HT1080 (cell line): ENCODE results near the gene ANKZF1. TPM values are rescaled to one million over a fixed set of nuclear protein-coding genes. Genes with fewer than 3 reads are reported as not detected.
"Not testable (repeated sequence)": the region's sequence is repeated elsewhere in the genome, so short reads cannot be mapped to it uniquely, and the experiment has no call there.

ENCODE experiments used
- DNase-seq: peaks from one replicate; pipeline ENCODE4 v3.0.0-alpha.2; 2015; ENCODE audit warnings: low read depth
- polyA plus RNA-seq, 2 experiments: library from polyadenylated mRNA; depleted of rRNA; stranded (reverse); fragments of >200 nt; gene quantifications; 2 replicates each; pipeline ENCODE4 v1.2.3, GENCODE V29; 2015
- total RNA-seq: library from RNA; depleted of rRNA; stranded (reverse); fragments of >200 nt; shearing (Covaris generic); gene quantifications from 2 replicates; pipeline ENCODE4 v1.2.3, GENCODE V29; 2014; rRNA removed

ANKZF1 gene, protein sequence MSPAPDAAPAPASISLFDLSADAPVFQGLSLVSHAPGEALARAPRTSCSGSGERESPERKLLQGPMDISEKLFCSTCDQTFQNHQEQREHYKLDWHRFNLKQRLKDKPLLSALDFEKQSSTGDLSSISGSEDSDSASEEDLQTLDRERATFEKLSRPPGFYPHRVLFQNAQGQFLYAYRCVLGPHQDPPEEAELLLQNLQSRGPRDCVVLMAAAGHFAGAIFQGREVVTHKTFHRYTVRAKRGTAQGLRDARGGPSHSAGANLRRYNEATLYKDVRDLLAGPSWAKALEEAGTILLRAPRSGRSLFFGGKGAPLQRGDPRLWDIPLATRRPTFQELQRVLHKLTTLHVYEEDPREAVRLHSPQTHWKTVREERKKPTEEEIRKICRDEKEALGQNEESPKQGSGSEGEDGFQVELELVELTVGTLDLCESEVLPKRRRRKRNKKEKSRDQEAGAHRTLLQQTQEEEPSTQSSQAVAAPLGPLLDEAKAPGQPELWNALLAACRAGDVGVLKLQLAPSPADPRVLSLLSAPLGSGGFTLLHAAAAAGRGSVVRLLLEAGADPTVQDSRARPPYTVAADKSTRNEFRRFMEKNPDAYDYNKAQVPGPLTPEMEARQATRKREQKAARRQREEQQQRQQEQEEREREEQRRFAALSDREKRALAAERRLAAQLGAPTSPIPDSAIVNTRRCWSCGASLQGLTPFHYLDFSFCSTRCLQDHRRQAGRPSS
- 24.8 and 27.0 TPM in 2 replicates for total RNA-seq
- polyA plus RNA-seq (2015; cell fraction: cytosol; rRNA removed), result 12.6 and 16.3 TPM in 2 replicates
- 157 and 180 TPM in 2 replicates for polyA plus RNA-seq (2015; cell fraction: nucleus; rRNA removed)

DNA sequence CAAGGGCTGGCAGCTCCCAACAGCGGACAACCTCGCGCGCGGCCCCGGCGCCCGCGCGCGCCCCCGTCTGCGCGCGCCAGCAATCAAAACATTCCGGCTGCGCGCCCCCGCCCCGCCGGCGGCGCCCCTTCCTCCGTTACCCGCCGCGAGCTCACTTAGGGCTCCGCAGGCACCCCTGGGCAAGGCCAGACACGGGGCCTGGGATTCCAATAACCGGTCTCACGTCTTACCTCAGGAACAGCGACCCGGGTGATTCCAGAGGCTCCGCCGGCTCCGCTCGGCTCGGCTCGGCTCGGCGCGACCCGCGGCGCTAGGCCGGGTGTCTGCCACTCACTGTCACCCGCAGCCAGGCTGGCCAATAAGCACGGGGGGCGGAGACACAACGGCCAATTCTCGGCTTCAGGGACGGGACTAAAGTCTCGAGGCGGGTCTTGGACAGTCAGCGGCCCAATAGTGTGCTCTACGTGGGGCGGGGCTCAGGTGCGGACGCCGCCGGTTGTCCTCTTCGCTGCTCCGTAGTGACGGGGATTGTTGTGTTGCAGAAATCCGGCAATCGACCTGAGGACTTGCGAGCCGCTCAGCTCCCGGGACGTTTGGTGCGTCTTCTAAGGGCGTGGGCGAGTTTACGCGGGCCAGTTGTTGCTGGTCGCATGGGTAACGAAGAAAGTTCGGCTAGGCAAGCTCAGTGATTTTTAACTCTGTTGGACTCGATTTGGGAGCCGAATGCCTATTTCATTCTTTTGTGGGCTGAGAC is at the start of gene ANKZF1, which contains the start of gene ATG9A:
ANKZF1 (plus strand) TSS at position 502 of the 754 bp plus-strand sequence. CDS start 452 bp downstream, outside the sequence.
ATG9A (minus strand) TSS at position 332 of the 754 bp plus-strand sequence. CDS start 1,612 bp downstream, outside the sequence.
- peak; percentile 99 for DNase-seq

DNA sequence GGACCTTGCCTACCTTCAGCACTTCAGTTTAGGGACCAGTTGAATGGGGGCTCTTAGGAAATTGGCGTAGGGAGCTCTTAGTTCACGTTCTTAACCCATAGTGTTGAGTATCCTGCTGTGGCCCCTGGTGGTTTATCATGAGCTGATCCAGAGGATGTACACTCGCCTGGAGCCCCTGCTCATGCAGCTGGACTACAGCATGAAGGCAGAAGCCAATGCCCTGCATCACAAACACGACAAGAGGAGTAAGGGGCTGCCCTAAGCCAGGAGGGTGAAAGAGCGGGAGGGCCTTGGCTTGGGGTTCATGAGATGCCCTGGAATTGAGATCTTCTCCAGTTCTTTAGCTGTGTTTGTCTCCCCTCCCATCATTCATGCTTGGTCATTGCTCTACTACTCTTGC is 48.6 kb upstream of the ANKZF1 start:
- DNase-seq, result no peak

DNA sequence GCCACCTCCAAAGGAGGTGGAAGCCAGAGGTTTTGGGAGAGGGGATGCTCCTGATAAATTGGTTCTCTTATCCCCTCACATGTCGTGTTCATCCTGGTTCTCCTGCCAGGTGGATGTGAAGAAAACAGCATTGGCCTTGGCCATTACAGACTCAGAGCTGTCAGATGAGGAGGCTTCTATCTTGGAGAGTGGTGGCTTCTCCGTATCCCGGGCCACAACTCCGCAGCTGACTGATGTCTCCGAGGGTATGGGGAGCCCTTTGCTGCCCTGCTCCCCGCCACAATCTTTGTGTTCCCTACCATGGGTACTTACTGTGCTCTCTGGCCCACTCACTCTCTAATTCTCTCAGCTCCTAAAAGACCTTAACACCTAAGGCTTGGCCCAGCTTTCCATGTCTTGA is 48.1 kb upstream of the ANKZF1 start:
- no peak for DNase-seq

DNA sequence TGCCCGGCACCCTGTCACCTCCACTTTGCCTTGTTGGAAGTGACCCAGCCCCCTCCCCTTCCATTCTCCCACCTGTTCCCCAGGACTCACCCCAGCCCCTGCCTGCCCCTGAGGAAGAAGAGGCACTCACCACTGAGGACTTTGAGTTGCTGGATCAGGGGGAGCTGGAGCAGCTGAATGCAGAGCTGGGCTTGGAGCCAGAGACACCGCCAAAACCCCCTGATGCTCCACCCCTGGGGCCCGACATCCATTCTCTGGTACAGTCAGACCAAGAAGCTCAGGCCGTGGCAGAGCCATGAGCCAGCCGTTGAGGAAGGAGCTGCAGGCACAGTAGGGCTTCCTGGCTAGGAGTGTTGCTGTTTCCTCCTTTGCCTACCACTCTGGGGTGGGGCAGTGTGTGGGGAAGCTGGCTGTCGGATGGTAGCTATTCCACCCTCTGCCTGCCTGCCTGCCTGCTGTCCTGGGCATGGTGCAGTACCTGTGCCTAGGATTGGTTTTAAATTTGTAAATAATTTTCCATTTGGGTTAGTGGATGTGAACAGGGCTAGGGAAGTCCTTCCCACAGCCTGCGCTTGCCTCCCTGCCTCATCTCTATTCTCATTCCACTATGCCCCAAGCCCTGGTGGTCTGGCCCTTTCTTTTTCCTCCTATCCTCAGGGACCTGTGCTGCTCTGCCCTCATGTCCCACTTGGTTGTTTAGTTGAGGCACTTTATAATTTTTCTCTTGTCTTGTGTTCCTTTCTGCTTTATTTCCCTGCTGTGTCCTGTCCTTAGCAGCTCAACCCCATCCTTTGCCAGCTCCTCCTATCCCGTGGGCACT is 47.1 kb upstream of the ANKZF1 start:
- no peak for DNase-seq

DNA sequence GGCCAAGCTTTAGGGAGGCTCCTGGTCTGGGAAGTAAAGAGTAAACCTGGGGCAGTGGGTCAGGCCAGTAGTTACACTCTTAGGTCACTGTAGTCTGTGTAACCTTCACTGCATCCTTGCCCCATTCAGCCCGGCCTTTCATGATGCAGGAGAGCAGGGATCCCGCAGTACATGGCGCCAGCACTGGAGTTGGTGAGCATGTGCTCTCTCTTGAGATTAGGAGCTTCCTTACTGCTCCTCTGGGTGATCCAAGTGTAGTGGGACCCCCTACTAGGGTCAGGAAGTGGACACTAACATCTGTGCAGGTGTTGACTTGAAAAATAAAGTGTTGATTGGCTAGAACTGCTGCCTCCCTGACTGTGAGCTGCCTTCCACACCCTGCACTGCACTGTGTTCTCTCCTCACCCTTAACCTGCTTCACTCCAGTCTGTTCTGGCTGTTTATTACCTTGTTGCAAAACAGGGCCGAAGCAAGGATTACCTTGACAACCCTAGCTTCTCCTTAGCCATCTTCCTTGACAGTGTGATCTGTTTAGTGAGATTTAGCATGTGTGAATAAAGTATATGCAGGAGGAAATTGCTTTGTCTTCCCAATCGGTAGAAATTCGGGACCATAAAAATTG is 46.3 kb upstream of the ANKZF1 start:
- no peak for DNase-seq

DNA sequence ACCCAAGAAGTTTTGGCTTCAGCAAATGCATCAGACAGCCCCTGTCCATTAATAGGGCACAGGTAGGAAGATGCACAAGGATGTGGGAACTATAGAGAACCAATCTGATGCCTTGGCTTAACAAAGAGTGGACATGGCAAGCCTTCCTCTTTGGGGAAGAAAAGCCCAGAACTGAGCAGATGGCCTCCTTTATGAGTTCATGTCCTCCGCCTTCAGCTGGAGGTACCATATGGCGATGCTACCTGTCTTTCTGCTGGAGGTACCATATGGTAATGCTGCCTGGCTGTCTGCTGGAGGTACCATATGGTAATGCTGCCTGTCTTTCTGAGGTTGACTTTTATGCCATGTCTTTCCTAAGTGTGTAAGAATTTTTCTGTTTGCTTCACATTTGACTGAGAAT is 45.5 kb upstream of the ANKZF1 start:
- no peak for DNase-seq

DNA sequence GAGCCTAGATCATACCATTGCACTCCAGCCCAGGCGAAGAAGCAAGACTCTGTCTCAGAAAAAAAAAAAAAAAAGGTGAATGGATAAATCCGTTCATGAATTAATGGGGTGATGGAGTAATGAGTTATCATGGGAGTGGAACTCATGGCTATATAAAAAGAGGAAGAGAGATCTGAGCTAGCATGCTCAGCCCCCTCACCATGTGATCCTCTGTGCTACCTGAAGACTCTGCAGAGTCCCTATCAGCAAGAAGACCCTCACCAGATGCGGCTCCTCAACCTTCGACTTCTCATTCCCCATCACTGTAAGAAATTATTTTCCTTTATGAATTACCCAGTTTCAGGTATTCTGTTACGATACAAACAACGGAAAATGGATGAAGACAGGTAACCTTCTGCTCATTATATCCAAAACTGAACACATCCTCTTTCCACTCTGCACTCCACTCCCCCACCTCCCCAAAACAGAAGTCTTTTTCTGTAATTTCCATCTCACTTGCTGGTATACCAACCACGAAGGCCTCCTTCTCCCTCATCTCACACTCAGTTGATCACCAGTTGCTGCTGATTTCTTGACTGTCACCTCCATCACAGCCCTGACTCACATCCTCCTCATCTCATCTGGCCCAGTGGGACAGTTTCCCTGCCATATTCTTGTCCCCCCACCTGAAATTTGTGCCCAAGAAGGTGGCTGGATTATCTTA is 42.7 kb upstream of the ANKZF1 start:
- no peak for DNase-seq

DNA sequence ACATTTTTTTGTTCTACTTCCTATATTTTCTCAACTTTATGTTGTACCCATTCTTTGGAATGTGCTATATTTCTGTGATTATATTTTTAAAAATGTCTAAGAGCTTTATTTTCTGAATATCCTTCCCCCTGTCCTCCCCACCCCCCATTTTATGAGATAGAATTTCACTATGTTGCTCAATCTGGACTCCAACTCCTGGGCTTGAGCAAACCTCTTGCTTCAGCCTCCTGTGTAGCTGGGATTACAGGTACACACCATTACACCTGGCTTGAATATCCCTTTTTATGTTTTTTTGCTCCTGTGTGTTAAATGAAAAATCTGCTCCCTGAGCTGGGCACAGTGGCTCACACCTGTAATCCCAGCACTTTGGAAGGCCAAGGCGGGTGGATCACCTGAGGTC is 32.2 kb upstream of the ANKZF1 start:
- DNase-seq, result no peak

DNA sequence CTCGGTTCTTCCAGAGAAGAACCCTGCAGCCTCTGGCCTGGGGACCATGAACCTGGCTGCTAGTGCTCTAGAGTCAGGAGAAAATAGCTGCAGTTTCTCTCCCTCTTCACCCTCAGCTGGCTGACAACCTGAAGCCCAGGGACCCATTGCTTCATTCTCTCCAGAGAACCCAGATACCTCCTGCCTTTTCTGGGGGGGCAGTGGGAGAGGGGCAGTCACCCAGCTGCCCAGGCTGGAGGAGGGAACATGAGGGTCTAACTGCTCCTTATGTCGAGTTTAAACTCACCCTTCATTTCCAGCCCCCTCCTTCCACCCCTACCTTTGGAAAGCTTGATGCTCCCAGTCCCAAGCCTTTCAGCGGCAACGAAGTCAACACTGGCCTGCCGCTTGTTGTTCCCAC is 30.6 kb upstream of the ANKZF1 start:
- no peak for DNase-seq

DNA sequence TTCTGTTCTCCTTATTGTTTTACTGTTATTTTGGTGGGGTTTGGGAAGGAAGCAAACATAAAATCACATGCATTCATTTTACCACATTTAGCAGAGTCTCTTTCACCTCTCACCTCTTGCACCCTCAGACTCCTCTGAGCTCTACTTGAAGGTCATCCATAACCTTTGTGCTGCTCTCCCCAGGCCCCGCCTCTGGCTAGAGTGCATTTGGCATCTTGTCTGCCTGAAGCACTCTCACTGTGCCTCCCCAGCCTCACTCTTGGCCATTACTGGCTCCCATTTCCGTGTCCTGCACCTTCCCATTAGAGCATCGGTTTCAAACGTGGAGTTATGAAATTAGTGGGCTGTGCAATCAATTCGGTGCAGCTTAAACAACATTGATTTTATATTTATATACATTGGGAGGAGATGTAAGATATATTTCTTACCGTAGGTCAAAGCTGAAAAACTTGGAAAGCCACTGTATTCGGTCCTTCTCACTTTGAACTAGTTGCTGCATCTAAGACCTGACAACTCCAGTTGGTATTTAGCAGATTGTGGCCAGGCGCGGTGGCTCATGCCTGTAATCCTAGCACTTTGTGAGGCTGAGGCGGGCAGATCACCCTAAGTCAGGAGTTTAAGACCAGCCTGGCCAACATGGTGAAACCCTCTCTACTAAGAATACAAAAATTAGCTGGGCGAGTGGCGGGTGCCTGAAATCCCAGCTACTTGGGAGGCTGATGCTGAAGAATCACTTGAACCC is 30.0 kb upstream of the ANKZF1 start:
- no peak for DNase-seq

DNA sequence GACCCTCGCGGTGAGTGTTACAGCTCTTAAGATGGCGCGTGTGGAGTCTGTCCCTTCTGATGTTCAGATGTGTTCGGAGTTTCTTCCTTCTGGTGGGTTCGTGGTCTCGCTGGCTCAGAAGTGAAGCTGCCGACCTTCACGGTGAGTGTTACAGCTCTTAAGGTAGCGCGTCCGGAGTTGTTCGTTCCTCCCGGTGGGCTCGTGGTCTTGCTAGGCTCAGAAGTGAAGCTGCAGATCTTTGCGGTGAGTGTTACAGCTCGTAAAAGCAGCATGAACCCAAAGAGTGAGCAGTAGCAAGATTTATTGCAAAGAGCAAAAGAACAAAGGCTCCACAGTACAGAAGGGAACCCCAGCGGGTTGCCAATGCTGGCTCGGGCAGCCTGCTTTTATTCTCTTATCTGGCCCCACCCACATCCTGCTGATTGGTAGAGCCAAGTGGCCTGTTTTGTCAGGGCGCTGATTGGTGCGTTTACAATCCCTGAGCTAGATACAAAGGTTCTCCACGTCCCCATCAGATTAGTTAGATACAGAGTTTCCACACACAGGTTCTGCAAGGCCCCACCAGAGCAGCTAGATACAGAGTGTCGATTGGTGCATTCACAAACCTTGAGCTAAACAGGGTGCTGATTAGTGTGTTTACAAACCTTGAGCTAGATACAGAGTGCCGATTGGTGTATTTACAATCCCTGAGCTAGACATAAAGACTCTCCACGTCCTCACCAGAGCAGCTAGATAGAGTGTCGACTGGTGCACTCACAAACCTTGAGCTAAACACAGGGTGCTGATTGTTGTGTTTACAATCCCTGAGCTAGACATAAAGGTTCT is 28.9 kb upstream of the ANKZF1 start:
- DNase-seq, result peak; percentile 42

DNA sequence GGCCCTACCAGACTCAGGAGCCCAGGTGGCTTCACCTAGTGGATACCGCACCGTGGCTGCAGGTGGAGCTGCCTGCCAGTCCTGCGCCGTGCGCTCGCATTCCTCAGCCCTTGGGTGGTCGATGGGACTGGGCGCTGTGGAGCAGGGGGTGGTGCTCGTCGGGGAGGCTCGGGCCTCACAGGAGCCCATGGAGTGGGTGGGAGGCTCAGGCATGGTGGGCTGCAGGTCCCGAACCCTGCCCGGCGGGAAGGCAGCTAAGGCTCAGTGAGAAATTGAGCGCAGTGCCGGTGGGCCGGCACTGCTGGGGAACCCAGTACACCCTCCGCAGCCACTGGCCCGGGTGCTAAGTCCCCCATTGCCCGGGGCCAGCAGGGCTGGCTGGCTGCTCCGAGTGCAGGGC is 28.3 kb upstream of the ANKZF1 start:
- not testable (repeated sequence) for DNase-seq

DNA sequence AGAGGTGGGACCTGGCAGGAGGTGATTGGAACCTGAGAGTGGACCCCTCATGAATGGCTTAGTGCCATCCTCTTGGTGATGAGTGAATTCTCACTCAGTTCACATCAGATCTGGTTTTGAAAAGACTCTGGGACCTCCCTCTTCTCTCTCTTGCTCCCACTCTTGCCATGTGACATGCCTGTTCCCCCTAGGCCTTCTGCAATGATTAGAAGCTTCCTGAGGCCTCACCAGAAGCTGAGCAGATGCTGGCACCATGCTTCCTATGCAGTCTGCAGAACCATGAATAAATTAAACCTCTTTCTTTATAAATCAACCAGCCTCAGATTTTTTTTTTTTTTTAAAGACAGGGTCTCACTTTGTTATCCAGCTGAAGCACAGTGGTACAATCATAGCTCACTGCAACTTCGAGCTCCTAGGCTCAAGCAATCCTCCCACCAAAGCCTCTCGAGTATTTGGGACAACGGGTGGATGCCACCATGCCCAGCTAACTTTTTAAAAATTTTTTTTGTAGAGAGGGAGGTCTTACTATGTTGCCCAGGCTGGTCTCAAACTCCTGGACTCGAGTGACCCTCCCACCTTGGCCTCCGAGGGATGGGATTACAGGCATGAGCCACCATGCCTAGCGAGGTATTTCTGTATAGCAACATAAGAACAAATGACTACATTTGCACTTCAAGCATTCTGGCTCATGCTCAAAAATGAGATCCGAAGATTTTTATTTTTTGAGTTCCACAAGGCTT is 25.0 kb upstream of the ANKZF1 start:
- no peak for DNase-seq

DNA sequence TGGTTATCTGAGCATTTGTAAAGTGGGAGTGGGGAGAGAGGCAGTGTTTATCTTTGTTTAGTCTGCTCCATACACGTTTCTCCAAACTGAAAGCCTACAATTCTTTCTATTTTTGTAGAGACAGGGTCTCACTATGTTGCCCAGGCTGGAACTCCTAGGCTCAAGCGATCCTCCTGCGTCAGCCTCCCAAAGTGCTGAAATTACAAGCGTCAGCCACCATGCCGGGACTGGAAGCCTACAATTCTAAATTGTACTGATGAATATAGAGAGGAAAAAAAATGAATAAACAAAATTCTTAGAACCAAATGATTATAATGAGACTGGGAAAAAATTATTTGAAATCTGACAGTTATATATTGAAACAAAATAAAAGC is 24.5 kb upstream of the ANKZF1 start:
- DNase-seq, result no peak

DNA sequence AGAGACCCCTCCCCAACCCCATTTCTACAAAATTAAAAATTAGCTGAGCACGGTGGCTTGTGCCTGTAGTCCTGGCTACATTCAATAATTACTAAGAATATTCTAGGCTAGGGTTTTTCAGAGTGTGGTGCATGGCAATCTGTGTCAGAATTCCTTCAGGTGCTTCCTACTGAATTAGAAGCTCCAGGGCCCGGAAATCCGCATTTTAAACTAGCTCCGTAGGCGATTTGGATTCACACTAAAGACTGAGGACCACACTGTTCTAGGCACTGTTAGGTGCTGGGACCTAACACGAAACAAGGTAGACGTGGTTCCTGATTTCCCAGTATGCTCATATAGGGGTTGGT is 23.7 kb upstream of the ANKZF1 start:
- no peak for DNase-seq

DNA sequence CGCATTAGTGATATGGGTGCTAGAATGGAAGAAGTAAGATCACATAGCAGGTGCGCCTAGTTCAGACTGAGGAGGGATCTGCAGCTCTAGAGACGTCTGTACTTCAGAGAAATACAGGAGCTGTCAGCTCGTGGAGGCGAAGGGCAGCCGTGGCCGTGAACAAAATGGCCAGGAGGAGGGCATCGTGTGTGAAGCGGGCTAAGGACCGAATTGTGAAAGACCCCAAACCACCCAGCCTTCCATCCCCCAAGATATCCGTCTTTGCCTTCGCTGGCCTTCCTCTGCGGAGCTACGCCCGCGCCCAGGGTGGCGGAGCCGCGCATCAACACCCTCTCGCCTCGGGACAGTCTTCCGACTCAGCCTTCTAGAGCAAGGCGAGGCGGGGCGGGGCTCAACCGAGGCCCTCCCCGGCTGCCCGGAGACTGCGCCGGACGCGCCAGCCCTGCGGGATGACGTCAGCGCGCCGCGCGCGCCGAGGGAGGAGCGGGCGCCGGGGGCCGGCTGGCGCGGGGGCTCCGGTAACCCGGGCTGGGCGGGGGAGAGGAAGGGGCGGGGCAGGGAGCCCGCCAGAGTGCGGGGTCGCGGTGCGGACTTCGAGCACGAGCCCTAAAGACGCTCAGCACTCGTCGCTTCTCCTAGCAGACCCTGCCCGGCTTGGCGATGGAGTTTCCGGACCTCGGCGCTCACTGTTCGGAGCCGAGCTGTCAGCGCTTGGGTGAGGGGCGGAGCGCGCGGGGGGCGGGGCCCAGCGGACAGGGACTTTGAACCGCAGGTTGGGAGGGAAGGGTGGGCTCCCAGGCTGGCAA is 23.1 kb upstream of the ANKZF1 start, which contains the start of gene ZFAND2B:
ZFAND2B (plus strand) TSS at position 455 of the 806 bp plus-strand sequence; CDS start at position 661, 206 bp downstream.
- peak; percentile 88 for DNase-seq
